Kidney (tissue), 14 donors: Measurements from ENCODE around the gene C2orf81. TPM values are rescaled to one million over a fixed set of nuclear protein-coding genes. Genes with fewer than 3 reads are reported as not detected.

Experiments used
- DNase-seq, 5 donors: peaks; one replicate each; pipeline ENCODE4 v3.0.0-alpha.2; 2013 to 2020
- FAIRE-seq: peaks from 2 replicates; lab custom pipeline; 2012; peaks lifted over from hg19 to GRCh38; lab: Jason Lieb, UNC
- H3K27ac ChIP-seq, 2 donors: one replicate each; pipeline ENCODE4 v1.7.0; 2013; ENCODE audit warnings: low read depth in 2 of 2, low read length in 2 of 2, inconsistent platforms in 1 of 2
- H3K27me3 ChIP-seq: one replicate; pipeline ENCODE4 v1.7.1; 2013; ENCODE audit warnings: low read length, inconsistent platforms; ENCODE audit not compliant: control insufficient read depth, insufficient read depth
- H3K36me3 ChIP-seq, 3 donors: one replicate each; pipeline versions ENCODE4 v1.7.0 to v1.7.1; 2013; ENCODE audit warnings: low read length in 3 of 3, control low read depth in 1 of 3, inconsistent platforms in 1 of 3; ENCODE audit not compliant: insufficient read depth in 3 of 3, control insufficient read depth in 2 of 3
- H3K4me1 ChIP-seq, 3 donors: one replicate each; pipeline versions ENCODE4 v1.7.0 to v1.7.1; 2013; ENCODE audit warnings: low read length in 3 of 3, inconsistent platforms in 1 of 3, low read depth in 1 of 3; ENCODE audit not compliant: control insufficient read depth in 2 of 3, insufficient read depth in 2 of 3
- H3K4me3 ChIP-seq, 3 donors: one replicate each; pipeline versions ENCODE4 v1.7.0 to v1.8.1; 2013; ENCODE audit warnings: low read length in 3 of 3, control low read depth in 1 of 3, inconsistent platforms in 1 of 3
- H3K9ac ChIP-seq, 3 donors: one replicate each; pipeline versions ENCODE4 v1.7.0 to v1.7.1; 2013; ENCODE audit warnings: low read length in 3 of 3, control low read depth in 1 of 3, inconsistent platforms in 1 of 3
- H3K9me3 ChIP-seq, 3 donors: one replicate each; pipeline versions ENCODE4 v1.7.0 to v1.7.1; 2013; ENCODE audit warnings: low read length in 3 of 3, control low read depth in 1 of 3, inconsistent platforms in 1 of 3; ENCODE audit not compliant: control insufficient read depth in 2 of 3, insufficient read depth in 1 of 3
- CTCF ChIP-seq: IDR thresholded peaks from 3 replicates; pipeline ENCODE4 v1.5.1; 2012; ENCODE audit warnings: mild to moderate bottlenecking, moderate library complexity, borderline replicate concordance; ENCODE audit not compliant: insufficient read depth; ENCODE audit errors: extremely low read depth
- intact Hi-C: fragments of 100-400 bp; cut with DNase I; formaldehyde crosslinking; loops from one replicate; pipeline ENCODE4 v1.11.1; 2022
- polyA plus RNA-seq: library from polyadenylated mRNA; stranded (reverse); fragments of 350-450 nt; fragmentation: Illumina TruSeq; extraction: RNeasy Lipid Tissue Mini Kit (QIAGEN cat#74804); gene quantifications from one replicate; pipeline ENCODE4 v1.2.3, GENCODE V29; 2014; ENCODE audit warnings: low read depth, low replicate concordance; ENCODE audit not compliant: insufficient read depth
- total RNA-seq: library from RNA; stranded (reverse); fragmentation: NEBNext Ultra II Directional; extraction: Animal tissue kit (Norgen Biotek cat#: 25700); gene quantifications from one replicate; pipeline ENCODE4 v1.2.1, GENCODE V29; 2021
- donor health status: control.
- donor health status: control.
- donor health status: control.
- donor health status: control.
- donor health status: control.
- donor health status: DM: yes; HTN: yes; CAD: no.
- donor health status: Normal renal cell carcinoma (clear cell type).

C2orf81 gene
- total and polyA plus RNA-seq, 2 donors from 2014 or later: 8.8 to 11.6 TPM

- FAIRE-seq (no peak), DNase-seq (no peak)
- Histone ChIP-seq H3K36me3 (no peaks in the 10 kb centered on the region), H3K9me3 (no peaks in the 10 kb centered on the region), H3K9ac (peak overlapping the region; percentile 11 to 62 (median 40)), H3K27ac (peak overlapping the region; percentile 96 to 97), H3K27me3 (no peaks in the 10 kb centered on the region), H3K4me3 (peak overlapping the region; percentile 56 to 79 (median 59)), H3K4me1 (peaks cover 0 to 26% (median 12%) of the 10 kb centered on the region in 3 donors)
- intact Hi-C loops: no loop called here
- TF ChIP-seq CTCF: no peak
Observed at GRCh38 chr2:74457129-74457548, 35.7 kb upstream of the C2orf81 start.

- Histone ChIP-seq H3K4me1 (peaks cover 0 to 26% (median 12%) of the 10 kb centered on the region in 3 donors), H3K9me3 (no peaks in the 10 kb centered on the region), H3K27me3 (no peaks in the 10 kb centered on the region), H3K9ac (peak within 1 kb of the TSS; percentile 20 to 83 (median 79)), H3K4me3 (peak within 1 kb of the TSS; percentile 84 to 91 (median 89)), H3K36me3 (no peaks in the 10 kb centered on the region), H3K27ac (peak within 1 kb of the TSS; percentile 32 to 44)
- intact Hi-C loops: no loop called here
- FAIRE-seq (peak; percentile 93), DNase-seq (peak; percentile 98 to 99 (median 98))
- TF ChIP-seq CTCF: no peak
Observed at GRCh38 chr2:74454654-74455511, 33.5 kb upstream of the C2orf81 start, which contains the start of gene INO80B. Gene INO80B, plus strand, starts transcription at chr2:74455087. Its CDS starts 30 bp downstream, at chr2:74455117.

DNA sequence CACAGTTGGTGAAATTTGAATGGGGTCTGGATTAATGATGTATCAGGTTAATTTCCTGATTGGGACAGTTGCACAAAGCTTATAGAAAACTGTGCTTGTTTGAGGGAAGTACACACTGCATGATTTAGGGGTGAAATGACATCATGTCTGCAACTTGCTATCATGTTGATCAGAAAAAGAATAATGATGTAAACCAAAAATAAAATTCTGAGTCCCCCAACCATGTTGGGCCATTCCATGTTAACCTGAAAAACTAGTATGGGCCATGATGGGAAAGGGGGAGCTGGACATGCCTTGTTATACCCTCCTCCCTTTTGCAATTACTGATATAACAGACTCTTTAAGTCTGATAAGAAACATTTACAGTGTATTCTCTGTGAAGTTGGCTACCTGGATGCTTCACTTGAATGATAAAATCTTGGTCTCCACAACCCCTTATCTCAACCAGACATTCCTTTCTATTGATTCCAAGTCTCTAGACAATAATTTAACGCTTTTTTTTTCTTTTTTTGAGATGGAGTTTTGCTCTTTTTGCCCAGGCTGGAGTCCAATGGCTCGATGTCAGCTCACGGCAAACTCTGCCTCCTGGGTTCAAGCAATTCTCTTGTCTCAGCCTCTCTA, 29.3 kb upstream of the C2orf81 start:
- Histone ChIP-seq H3K9me3 (no peaks in the 10 kb centered on the region), H3K9ac (no peak overlapping the region), H3K27ac (no peak overlapping the region), H3K36me3 (no peaks in the 10 kb centered on the region), H3K4me1 (peaks cover 0 to 5% (median 5%) of the 10 kb centered on the region in 3 donors), H3K4me3 (no peak overlapping the region), H3K27me3 (no peaks in the 10 kb centered on the region)
- FAIRE-seq: no peak
- intact Hi-C loops: no loop called here
- TF ChIP-seq CTCF: no peak
- DNase-seq: no peak
